HG03378 (cell line): ENCODE data around the gene C2orf92.
"Not testable (repeated sequence)": the region's sequence is repeated elsewhere in the genome, so short reads cannot be mapped to it uniquely, and the experiment has no call there.

Source experiments
- ATAC-seq: cut with Tn5 transposase; IDR thresholded peaks from one replicate; pipeline ENCODE4 v1.9.1; 2021; ENCODE audit warnings: mild to moderate bottlenecking, moderate library complexity; ENCODE audit not compliant: unreplicated experiment

C2orf92 gene

GRCh38 chr2:97688062-97688827 lies 18.7 kb downstream of the C2orf92 start:
- ATAC-seq = peak; percentile 47

DNA sequence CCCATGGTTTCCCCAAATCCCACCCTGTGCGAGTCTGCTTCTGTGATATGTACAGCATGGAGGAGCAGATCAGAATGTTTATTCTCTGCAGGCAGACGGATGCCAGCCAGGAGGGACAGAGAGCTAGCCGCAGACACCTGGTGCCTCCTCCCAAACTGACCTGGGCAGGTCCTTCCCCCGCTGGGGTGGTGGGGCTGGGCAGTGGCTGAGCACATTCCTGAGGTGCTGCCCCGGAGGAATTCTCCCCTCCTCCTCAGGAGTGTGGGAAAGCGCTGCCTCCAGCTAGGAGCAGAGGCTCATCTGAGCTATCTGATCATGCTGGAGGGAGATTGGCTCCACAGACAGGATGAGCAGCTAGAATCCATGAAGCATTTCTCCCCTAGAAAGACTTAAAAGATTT lies 21.7 kb downstream of the C2orf92 start:
- ATAC-seq = no peak

DNA sequence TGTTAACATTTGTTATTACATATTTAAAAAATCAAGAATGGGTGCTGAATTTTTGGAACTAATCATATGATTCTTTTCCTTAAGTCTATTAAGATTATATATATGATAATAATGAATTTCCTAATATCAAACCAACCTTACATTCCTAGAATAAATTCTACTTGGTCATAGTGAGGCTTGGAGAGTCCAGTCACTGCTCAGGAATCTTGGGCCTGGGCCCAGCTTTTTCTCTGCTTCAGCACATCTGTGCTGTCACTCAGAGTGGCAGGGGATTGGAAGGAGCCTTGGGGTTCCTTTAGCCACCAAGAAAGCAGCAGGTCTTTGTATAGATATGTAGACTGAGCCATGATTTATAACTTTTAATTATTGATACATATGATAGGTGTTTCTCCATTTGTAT lies 24.0 kb downstream of the C2orf92 start:
- ATAC-seq = no peak

GRCh38 chr2:97695744-97696143 lies 26.2 kb downstream of the C2orf92 start:
- no peak for ATAC-seq

DNA sequence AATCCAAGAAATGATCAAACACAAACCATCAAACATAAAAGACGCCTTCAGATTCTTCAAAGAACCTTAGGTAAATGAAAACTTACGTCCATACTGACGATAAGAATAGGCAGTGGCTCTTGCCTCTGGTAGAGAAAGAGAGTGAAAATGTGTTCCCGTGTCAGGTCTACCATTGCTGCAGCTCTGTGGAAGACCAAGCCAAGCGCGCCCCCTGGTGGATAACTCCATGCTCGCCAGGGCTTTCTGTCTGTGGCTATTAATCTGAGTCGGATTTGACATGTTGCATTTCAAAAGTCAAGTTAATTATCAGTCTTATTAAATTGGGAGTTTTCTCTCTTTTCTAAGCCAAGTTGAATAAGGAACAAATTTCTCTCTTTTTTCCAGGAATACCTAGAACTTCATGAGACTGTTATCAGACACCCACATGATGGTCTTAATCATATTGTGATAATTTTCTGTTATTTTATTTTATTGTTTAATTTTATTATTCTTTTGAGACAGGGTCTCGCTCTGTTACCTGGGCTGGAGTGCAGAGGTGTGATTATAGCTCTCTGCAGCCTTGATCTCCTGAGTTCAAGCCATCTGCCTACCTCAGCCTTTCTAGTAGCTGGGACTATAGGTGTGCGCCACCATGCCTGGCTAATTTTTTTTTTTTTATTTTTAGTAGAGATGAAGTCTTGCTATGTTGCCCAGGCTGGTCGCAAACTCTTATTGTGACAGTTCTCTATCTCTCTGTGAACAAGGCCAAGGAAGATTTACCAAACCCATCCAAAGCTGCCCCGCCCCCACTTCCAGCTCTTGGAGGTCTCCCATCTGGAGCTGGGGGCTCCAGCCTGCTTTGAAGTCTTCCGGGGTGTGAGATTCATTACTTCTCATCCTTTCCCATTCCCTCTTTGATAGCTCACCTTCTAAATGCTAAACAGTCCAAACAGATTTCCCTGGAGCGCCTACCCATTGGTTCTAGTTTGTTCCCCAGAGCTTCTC lies 28.0 kb downstream of the C2orf92 start:
- ATAC-seq = peak; percentile 60

GRCh38 chr2:97698530-97698929 lies 29.0 kb downstream of the C2orf92 start:
- no peak for ATAC-seq

- no peak for ATAC-seq
Measured at GRCh38 chr2:97699765-97700444, 30.4 kb downstream of the C2orf92 start.

GRCh38 chr2:97701186-97701585 lies 31.7 kb downstream of the C2orf92 start:
- no peak for ATAC-seq

DNA sequence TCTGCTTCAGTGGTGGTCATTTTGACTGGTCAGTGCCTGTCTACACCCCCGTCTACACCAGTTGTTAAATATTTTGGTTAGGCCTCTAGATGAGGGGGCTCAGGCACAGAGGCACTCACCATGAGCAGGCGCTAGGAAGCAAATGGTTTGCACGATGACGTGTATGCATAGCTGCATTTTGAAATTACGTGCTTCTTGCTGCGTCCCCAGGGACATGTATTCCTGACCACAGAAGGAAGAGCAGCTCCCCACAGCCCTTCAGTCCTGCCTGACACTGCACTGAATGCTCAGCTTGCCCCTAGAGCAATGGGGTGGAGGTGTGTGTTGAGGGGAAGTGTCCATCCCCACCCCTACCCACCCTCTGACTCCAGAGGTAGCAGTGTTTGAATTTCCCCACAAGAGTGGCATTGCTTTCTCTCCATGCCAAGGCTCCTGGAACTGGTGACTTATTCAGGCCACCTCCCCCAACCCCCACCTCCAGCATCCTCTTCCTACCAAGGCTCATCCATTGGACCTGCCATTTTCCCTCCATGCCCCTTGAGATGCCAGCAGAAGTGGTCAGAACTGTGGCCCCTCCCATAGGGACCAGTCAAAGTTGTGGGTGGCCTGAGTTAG lies 32.4 kb downstream of the C2orf92 start:
- ATAC-seq = no peak

- no peak for ATAC-seq
Measured at GRCh38 chr2:97702731-97703470, 33.4 kb downstream of the C2orf92 start.

GRCh38 chr2:97703741-97704140 lies 34.2 kb downstream of the C2orf92 start:
- no peak for ATAC-seq

DNA sequence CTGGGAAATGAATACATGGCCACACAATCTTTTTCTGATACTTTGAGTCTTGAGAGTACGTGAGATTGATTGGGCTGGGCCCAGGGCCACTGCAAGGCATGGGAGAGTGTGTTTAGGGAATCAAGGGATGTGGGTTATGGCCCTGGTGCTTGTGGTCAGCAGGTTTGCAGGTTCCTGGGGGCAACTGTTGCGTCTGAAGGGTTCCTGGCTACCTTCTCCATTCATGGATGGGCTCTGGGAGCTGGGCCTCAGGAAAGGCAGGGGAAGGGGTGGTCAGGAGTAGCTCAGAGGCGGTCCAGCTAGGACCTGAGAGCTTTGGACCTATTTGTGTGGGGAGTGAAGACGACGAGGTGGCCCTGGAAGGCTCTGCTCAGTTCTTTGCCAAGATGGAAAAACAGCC lies 35.5 kb downstream of the C2orf92 start:
- ATAC-seq = no peak

DNA sequence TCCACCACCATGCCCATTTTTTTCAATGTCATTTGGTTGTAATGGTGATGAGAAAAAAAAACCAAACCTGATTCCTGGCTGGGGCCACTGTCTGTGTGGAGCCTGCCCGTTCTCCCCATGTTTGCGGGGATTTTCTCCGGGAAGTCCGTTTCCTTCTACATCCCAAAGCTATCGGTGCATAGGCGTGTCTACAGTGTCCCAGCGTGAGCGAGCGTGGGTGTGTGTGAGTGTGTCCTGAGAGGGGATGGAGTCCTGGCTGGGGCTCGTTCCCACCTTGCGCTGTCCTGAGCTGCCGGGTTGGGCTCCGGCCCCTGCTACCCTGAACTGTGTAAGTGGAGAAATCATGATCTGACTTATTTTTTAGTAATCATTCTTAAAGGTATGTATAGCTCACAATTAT lies 36.6 kb downstream of the C2orf92 start:
- ATAC-seq = no peak

- no peak for ATAC-seq
Measured at GRCh38 chr2:97706708-97707345, 37.3 kb downstream of the C2orf92 start.

GRCh38 chr2:97707362-97708047 lies 38.0 kb downstream of the C2orf92 start:
- ATAC-seq = no peak

GRCh38 chr2:97708048-97708380 lies 38.5 kb downstream of the C2orf92 start:
- no peak for ATAC-seq

DNA sequence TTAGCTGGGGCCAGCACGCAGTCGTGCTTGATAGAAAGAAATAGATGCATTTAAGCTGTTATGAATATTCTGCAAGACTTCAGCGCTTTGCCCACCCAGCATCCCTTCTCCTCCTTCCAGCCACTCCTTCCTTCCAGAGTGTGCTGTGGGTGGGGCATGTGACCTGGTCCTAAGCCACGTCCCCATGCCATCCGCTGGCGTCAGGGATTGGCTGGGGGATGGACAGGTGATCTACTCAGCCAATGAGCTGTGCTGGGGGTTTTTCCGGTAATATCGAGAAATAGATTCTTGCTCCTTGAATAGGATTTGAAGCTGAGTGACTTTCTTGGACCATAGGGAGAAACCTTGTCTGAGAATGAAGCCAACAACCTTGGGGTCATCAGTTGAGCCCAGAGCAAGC lies 39.1 kb downstream of the C2orf92 start:
- ATAC-seq = no peak

GRCh38 chr2:97711394-97711711 lies 41.8 kb downstream of the C2orf92 start:
- no peak for ATAC-seq

DNA sequence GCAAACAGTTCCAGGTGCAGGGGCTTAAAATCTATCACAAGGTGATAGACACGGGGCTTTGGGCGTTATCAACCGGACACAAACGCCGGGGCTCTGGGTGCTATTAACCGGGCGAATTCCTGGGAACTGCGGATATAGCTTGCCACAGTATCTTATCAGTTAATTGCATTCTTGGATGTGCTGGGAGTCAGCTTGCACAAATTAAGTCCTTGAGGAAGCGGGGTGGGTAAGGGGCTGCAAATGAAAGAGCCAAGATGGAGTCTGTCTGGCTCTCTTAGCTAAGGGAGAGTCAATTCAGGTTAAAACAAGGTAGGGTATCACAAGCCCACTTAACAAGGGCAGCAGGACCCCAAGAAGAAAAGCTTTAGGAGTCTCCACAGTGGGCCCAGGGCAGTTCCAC lies 42.7 kb downstream of the C2orf92 start:
- not testable (repeated sequence) for ATAC-seq
